Astrocyte of the cerebellum (primary cell): ENCODE data around the gene ADAMTS17.

Experiments used
- DNase-seq: peaks from one replicate; pipeline ENCODE4 v3.0.0-alpha.2; 2011; ENCODE audit warnings: low read depth
- H3K4me3 ChIP-seq: 2 replicates; pipeline ENCODE4 v1.5.1; 2011; ENCODE audit warnings: mild to moderate bottlenecking, low read depth, low read length, moderate library complexity
- in situ Hi-C: cut with HindIII; loops from 2 replicates; pipeline ENCODE4 v1.10.0; 2017; ENCODE audit warnings: low sequenced_read_pairs
- TF ChIP-seq, protein P1 (sequence below): IDR thresholded peaks from 2 replicates; pipeline ENCODE4 v1.5.1; 2012; ENCODE audit warnings: low read length, low read depth, moderate library complexity, mild to moderate bottlenecking; ENCODE audit errors: missing control alignments

The ADAMTS17 gene

DNA sequence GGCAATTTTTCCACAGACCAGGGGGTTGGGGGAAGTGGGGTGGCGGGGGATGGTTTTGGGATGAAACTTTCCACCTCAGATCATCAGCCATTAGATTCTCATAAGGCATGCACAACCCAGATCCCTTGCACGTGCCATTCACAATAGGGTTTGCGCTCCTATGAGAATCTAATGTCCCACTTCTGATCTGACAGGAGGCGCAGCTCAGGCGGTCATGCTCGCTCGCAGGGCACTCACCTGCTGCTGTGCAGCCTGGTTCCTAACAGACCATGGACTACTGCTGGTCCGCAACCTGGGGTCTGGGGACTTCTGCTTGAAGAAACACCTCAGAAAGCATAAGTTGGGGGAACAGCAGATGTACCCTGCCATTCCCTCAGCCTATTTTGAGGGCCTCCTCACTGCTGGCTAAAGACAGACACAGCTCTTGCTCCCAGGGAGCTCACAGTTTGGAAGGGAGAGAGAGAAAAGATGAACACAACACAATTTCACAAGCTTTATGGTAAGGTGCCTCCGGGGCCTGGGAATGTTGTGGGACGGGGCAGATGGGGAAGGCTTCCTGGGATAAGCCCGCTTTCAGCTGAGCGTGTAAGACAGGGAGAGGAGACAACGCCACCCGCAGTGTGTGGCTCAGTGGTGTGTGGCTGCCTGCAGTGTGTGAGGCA, 285.2 kb downstream of the ADAMTS17 start:
- no peak overlapping the region for H3K4me3 ChIP-seq
- TF ChIP-seq, protein P1, sequence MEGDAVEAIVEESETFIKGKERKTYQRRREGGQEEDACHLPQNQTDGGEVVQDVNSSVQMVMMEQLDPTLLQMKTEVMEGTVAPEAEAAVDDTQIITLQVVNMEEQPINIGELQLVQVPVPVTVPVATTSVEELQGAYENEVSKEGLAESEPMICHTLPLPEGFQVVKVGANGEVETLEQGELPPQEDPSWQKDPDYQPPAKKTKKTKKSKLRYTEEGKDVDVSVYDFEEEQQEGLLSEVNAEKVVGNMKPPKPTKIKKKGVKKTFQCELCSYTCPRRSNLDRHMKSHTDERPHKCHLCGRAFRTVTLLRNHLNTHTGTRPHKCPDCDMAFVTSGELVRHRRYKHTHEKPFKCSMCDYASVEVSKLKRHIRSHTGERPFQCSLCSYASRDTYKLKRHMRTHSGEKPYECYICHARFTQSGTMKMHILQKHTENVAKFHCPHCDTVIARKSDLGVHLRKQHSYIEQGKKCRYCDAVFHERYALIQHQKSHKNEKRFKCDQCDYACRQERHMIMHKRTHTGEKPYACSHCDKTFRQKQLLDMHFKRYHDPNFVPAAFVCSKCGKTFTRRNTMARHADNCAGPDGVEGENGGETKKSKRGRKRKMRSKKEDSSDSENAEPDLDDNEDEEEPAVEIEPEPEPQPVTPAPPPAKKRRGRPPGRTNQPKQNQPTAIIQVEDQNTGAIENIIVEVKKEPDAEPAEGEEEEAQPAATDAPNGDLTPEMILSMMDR: no peak
- in situ Hi-C loops: no loop called here
- no peak for DNase-seq

DNA sequence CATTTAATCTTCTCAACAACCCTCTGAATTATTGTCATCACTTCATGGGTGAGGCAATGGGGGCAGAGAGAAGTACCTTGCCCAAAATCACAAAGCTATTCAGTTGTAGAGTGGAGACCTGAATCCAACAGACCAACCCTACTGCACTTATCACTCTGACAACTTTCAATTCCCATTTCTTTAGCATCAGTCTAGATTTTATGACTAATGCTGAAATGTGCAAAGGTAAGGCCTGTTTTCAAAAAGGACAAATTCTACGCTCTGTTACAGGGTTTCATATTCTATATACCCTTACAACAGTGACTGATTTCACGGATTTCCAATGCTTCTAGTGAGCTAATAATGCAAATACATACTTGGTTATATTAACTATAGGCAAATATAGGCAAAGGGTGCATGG, 286.0 kb downstream of the ADAMTS17 start:
- TF ChIP-seq, protein P1: no peak
- in situ Hi-C loops: no loop called here
- no peak for DNase-seq
- H3K4me3 ChIP-seq: no peak overlapping the region

DNA sequence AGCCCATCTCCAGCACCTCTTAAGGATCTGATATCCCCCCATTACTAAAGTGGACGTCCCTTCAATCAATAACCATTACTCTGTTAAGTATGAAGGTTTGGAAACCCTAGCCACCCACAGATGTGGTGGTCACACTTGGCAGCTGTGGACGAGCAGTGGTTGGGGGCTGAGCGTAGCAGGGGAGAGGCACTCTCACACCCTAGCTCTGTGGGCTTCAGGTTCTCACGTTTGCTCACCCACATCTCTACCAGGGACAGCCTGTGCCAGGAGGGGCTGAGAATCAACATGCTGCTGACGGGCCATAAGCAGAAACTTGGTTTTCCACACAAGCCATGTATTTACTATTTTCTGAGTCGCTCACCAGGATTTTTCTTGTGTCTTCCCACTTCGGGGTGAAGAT, 287.2 kb downstream of the ADAMTS17 start:
- in situ Hi-C loops: no loop called here
- DNase-seq: no peak
- H3K4me3 ChIP-seq: no peak overlapping the region
- TF ChIP-seq, protein P1: no peak

DNA sequence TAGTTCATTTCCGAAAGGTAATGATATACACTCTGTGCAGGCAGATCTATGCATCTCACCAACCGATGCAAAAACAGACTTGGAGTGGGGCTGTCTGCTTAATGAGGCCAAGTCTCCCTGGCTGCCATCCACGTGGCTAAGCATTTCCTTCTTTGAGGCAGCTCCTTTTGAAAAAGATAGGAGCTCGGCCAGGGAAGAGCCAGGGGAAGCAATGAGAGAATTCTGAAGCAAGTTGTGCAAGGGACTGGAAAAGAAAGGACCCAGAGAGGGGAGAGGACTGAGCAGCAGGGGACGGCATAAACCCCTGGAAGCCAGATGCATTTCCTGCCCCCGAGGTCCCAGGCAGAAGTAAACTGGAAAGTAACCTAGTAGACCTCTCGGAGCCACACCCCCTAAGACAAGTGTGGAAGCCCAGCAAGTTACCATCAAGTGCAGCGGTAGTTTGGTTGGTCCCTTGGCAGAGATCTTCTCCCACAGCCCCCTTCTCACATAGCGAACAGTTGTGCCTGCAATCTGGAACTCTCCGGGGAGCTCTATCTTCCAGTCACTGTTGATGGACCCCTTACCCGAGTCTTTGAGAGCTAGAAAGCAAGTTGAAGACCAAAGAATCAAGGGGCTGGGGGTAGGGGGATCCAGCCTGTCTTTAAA, 288.2 kb downstream of the ADAMTS17 start:
- TF ChIP-seq, protein P1: no peak
- H3K4me3 ChIP-seq: no peak overlapping the region
- no peak for DNase-seq
- in situ Hi-C loops: no loop called here

DNA sequence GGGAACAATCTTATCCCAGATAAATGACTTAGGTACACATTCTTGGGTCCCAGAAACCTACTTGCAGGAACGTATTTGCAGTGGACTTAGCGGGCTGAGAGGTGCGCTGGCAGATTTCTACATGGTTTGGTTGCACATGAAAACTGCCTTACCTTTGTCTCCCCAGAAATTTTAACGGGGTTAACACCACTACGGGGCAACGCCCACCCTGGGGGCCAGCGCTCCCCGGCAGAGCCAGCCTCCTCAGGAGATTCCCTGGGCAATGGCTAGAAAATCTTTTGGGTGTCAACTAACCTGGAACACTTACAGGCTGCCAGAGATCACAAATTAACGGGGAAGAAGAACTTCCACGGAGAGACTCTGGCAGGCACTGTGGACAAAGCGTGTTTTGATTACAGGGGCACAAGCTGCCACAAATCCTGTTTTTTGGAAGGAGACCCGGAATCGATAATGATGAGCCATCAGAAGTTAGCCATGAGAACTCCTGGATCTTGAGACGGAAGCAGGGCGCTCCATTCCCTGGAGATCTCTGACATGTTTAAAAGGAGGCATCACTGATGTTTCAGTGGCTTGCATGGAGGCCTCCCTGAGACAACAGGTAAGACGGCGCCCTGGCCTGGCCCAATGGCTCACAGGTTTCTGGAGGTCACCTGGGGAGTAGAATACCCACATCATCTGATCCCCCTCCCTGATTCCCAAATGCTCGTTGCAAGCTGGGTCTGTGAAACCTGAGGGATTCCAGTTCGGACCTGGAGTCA, 288.9 kb downstream of the ADAMTS17 start:
- TF ChIP-seq, protein P1: no peak
- DNase-seq: no peak
- in situ Hi-C loops: no loop called here
- H3K4me3 ChIP-seq: no peak overlapping the region

DNA sequence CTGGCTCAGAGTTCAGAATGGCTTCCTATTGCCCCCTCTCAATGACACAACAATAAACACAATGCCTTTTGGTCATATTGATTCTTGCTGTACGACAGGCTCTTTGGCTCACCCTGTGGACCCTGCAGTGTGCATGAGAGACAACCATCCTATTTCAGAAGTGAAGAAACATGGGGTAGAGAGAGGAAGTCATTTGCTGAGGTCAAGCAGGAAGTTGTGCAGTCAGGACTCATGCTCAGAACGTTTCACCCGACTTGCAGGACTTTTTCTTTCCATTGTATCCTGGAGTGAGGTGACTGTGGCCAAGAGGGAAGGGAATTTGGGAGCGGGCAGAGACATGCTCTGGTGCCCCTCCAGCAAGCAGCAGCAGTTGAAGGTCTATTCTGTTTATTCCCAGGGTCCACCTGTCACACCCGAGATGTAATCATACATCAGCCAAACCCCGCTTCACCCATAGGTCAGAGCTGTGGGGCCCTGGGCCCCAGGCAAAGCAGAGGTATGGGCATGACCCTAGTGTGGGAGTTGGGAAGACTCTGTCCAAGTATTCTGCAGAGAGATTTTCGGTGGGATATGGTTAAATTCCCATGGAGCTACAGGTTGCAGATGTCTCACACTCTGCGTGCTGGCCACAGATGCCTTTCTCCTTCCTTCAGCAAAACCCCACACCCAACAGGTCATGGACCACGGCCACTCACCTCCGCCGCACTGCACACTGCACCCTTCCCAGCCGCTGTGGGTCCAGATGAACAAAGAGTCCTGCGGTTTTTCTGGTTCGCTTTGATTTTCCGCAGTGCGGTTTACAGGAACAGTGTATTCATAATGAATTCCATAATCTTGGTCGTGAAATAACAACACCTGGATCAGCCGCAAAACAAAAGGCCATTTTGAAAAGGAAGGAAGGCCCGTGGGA, 290.6 kb downstream of the ADAMTS17 start:
- H3K4me3 ChIP-seq: no peak overlapping the region
- in situ Hi-C loops: no loop called here
- DNase-seq: no peak
- TF ChIP-seq, protein P1: no peak
